Measurements from ENCODE around the gene NUP93.

DNA sequence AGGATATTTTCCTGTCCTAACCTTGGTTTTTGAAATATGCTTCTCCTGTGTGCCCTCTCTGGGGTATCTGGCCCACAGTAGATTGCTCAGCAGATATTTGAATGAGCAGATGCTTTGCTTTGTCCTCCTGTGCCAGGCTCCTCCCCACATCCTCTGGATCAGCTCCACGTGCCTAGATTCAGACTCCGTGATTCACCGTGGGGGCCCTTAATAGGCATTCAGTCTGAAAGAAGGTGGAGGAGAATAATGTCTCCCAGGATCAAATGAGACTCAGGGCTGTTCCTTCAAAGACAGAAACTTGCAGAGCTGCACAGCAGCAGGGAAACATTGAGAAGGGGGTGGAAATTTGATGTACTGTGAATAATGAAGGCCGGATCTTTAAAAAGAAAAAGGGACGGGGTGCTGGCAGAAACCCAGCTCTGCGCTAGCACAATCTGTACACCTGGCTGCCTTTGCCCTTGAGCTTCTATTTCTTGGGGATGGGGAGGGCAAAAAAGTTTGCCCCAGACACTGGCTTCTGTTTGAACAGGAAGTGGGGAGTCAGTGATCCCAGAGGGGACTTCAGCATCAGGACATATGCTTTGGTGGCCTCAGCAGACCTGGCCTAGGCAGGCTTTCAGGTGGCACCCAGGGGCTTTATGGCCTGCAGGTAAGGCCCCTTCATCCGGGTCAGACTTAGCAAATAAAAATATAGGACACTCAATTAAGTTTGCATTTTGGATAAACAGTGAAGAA lies 119.2 kb downstream of the NUP93 start:
- TF ChIP-seq, protein P1, sequence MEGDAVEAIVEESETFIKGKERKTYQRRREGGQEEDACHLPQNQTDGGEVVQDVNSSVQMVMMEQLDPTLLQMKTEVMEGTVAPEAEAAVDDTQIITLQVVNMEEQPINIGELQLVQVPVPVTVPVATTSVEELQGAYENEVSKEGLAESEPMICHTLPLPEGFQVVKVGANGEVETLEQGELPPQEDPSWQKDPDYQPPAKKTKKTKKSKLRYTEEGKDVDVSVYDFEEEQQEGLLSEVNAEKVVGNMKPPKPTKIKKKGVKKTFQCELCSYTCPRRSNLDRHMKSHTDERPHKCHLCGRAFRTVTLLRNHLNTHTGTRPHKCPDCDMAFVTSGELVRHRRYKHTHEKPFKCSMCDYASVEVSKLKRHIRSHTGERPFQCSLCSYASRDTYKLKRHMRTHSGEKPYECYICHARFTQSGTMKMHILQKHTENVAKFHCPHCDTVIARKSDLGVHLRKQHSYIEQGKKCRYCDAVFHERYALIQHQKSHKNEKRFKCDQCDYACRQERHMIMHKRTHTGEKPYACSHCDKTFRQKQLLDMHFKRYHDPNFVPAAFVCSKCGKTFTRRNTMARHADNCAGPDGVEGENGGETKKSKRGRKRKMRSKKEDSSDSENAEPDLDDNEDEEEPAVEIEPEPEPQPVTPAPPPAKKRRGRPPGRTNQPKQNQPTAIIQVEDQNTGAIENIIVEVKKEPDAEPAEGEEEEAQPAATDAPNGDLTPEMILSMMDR (IDR thresholded peaks at IDR 0.05; ENCODE audit: control extremely low read depth in 1 of 3, insufficient read depth in 1 of 3, low read depth in 1 of 3, low read length in 3 of 3): no peak
- no peak for TF ChIP-seq RXRA (IDR thresholded peaks at IDR 0.05; ENCODE audit: insufficient read depth, low read depth, low read length)
- TF ChIP-seq TAF1 (IDR thresholded peaks at IDR 0.05; ENCODE audit: low read depth, low read length): no peak
- TF ChIP-seq NRF1 (IDR thresholded peaks at IDR 0.05; ENCODE audit: low read depth, low read length): no peak
- TF ChIP-seq JUN (IDR thresholded peaks at IDR 0.05; ENCODE audit: low read depth, low read length): no peak
- no peak for TF ChIP-seq CBX5 (IDR thresholded peaks at IDR 0.05; ENCODE audit: low read depth, low read length)
- TF ChIP-seq CHD2 (IDR thresholded peaks at IDR 0.05; ENCODE audit: low read length): no peak
- no peak for TF ChIP-seq TEAD4 (IDR thresholded peaks at IDR 0.05; ENCODE audit: low read depth, low read length)
- no peak for TF ChIP-seq POLR2AphosphoS5 (IDR thresholded peaks at IDR 0.05; ENCODE audit: low read depth, low read length)
- TF ChIP-seq RBBP5 (IDR thresholded peaks at IDR 0.05; ENCODE audit: borderline replicate concordance, low read depth, low read length): no peak
- TF ChIP-seq POLR2A (IDR thresholded peaks at IDR 0.05; ENCODE audit: control extremely low read depth in 1 of 2, low read depth in 2 of 2, low read length in 2 of 2): no peak
- TF ChIP-seq TAF7 (optimal IDR thresholded peaks at IDR 0.05; ENCODE audit: borderline replicate concordance, low read depth, low read length): no peak

All from H1 (cell line).